HCT116 (cell line): Measurements from ENCODE around the gene NKAP.

Source experiments
- CBX3 ChIP-seq: IDR thresholded peaks from 2 replicates; pipeline ENCODE4 v1.6.1; 2012; ENCODE audit warnings: low read depth
- EZH2 ChIP-seq: fragments of 200-600 bp; sonication (generic); IDR thresholded peaks from 2 replicates; pipeline ENCODE4 v1.6.1; 2017; ENCODE audit warnings: antibody characterized with exemption, mixed run types
- RAD21 ChIP-seq: IDR thresholded peaks from 2 replicates; pipeline ENCODE4 v1.6.1; 2012; ENCODE audit warnings: low read depth, mild to moderate bottlenecking
- REST ChIP-seq: IDR thresholded peaks from 2 replicates; pipeline ENCODE4 v1.6.1; 2012; ENCODE audit warnings: low read depth

GRCh38 chrX:119880552-119881437 lies 62.8 kb downstream of the NKAP start:
- TF ChIP-seq REST (no peak), RAD21 (peak; percentile 56), CBX3 (no peak), EZH2 (no peak)
